ENCODE results near the gene ATP6AP1.

Gene ATP6AP1

DNA sequence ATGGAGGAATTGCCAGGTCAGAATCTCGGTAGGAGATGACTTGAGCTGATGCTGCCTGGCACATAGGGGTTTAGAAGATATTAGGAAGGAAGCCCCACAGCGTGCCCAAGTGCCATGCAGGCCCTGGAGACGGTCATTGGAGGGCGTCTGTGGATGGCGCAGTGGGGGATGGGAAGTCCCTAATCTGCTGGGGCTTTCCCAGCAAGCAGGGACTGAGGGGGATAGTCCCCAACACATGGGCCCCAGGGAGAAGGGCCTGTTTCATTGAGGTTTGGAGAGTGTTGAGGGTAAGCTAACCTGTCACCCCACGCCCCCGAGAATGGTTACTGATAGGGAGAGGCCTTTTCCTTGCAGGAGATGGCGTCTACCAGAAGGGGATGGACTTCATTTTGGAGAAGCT lies 9.3 kb upstream of the ATP6AP1 start:
- POLR2A ChIA-PET (ENCODE audit: low non-redundant PET): no interaction called here
- CTCF ChIA-PET: no interaction called here
- TF ChIP-seq, protein P1, sequence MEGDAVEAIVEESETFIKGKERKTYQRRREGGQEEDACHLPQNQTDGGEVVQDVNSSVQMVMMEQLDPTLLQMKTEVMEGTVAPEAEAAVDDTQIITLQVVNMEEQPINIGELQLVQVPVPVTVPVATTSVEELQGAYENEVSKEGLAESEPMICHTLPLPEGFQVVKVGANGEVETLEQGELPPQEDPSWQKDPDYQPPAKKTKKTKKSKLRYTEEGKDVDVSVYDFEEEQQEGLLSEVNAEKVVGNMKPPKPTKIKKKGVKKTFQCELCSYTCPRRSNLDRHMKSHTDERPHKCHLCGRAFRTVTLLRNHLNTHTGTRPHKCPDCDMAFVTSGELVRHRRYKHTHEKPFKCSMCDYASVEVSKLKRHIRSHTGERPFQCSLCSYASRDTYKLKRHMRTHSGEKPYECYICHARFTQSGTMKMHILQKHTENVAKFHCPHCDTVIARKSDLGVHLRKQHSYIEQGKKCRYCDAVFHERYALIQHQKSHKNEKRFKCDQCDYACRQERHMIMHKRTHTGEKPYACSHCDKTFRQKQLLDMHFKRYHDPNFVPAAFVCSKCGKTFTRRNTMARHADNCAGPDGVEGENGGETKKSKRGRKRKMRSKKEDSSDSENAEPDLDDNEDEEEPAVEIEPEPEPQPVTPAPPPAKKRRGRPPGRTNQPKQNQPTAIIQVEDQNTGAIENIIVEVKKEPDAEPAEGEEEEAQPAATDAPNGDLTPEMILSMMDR (conservative IDR thresholded peaks at IDR 0.05; ENCODE audit: low read depth): no peak
- DNase-seq (ENCODE audit: low spot score): no peak
- H3K27ac ChIP-seq: 0 out of 2 replicates have a peak overlapping the region, but pooled peaks have one; percentile 6

DNA sequence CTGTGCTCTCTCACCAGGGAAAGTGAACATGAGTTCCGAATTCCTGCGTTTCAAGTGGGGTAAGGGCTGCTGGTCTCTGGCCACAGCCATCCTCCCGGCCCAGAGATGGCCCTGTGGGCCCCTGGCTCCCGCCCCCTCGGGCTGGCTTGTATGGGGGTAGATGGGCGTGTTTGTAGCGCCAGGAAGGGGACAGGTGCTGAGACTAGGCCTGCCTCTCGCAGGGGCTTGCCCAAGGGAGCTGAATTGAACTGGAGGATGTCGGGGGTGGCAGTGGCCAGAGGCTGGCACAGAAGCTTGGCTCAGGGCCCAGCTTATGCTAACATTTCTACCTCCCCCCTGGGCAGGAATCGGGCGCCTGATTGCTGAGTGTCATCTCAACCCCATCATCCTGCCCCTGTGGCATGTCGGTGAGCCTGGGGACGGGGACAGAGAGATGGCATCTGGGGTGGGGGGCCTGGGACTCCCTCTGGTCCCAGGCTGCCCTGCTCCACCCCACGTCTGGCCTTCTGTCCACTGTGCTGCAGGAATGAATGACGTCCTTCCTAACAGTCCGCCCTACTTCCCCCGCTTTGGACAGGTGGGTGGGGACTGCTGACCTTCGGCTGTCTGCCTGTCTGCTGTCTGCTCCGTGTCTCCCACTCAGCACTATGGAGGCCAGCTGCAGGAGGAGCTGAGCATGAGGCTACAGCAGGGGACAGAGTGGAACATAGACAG lies 8.6 kb upstream of the ATP6AP1 start:
- POLR2A ChIA-PET (ENCODE audit: low non-redundant PET): no interaction called here
- TF ChIP-seq, protein P1 (conservative IDR thresholded peaks at IDR 0.05; ENCODE audit: low read depth): no peak
- CTCF ChIA-PET: interaction anchor here (1.2 kb wide), 1 partner anchor 16 kb away, joined by 3 read pairs; no protein-coding TSS in a partner anchor
- 0 out of 2 replicates have a peak overlapping the region, but pooled peaks have one; percentile 6 for H3K27ac ChIP-seq
- no peak for DNase-seq (ENCODE audit: low spot score)

DNA sequence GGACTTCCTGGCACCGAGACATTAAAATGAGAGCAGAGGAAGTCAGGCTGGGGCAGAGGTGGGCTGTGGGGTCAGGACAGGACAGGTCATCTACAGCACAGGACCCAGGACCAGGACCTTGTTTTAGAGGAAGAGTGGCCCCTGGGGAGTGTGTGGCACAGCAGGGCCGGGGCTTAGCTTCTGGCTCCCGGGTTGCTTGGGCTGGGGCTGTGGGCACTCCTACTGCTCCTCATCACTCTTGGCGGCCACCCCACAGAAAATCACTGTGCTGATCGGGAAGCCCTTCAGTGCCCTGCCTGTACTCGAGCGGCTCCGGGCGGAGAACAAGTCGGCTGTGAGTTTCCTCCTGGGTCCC lies 8.1 kb upstream of the ATP6AP1 start:
- H3K27ac ChIP-seq: no peak overlapping the region
- ChIA-PET CTCF (interaction anchor here (1.2 kb wide), 1 partner anchor 15 kb away, joined by 3 read pairs; no protein-coding TSS in a partner anchor), POLR2A (ENCODE audit: low non-redundant PET) (no interaction called here)
- no peak for DNase-seq (ENCODE audit: low spot score)
- TF ChIP-seq, protein P1 (conservative IDR thresholded peaks at IDR 0.05; ENCODE audit: low read depth): no peak

DNA sequence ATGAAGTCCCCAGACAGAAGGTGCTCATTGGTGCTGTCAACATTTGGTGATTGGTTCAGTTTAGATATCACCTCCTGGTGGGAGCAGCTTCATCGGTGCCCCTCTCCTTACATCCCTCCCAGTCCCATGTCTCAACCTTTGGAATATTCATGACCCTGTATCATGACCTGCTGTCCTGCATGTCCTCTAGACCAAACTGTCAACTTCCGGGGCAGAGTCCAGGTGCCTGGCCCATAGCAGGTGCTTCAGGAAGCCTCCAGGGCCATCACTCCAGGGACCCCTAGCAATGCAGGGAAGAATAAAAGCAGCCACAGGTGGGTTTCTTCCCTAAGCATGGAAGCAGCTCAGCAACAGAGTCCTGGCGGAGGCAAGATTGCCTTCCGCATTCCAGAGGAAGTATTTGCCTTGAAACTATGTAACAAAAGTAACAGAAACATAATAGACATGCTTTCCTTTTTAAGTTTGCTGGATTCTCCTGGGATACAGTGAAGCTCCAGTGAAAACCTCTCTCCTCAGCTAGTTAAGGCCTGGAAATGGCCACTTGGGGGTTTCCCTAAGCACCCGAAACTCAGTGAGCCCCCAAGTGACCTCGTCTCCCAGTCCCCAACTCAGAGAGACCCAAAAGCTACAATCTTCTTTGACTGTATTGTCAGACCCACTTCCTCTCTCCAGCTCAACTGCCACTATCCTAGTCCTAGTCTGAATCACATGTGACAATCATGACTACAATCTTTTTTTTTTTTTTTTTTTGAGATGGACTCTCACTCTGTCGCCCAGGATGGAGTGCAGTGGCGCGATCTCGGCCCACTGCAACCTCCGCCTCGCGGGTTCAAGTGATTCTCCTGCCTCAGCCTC lies 1.3 kb upstream of the ATP6AP1 start:
- ChIA-PET CTCF (interaction anchor here (0.5 kb wide), 1 partner anchor 30 kb away, joined by 3 read pairs; no protein-coding TSS in a partner anchor), POLR2A (ENCODE audit: low non-redundant PET) (no interaction called here)
- no peak overlapping the region for H3K27ac ChIP-seq
- TF ChIP-seq, protein P1 (conservative IDR thresholded peaks at IDR 0.05; ENCODE audit: low read depth): no peak
- DNase-seq (ENCODE audit: low spot score): no peak

DNA sequence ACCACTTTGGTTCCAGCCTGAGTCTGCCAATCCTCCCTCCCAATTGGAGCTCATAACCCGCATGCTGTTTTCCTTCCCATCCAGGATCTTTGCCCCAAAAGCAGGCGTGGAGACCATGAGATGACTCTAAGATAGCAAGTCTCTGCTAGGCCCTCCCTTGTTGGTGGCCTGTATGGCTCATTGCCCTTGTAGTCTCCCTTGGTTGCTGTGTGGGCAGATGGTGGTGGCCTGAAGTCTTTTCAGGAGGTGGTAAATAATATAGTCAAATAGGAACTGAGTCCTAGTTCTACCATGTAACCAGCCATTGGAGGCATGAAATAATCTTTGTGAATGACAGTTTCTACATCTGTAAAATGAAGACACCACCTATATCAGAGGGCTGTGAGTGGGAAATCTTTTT lies 1.2 kb downstream of the ATP6AP1 start:
- no peak overlapping the region for H3K27ac ChIP-seq
- TF ChIP-seq, protein P1 (conservative IDR thresholded peaks at IDR 0.05; ENCODE audit: low read depth): no peak
- no peak for DNase-seq (ENCODE audit: low spot score)
- ChIA-PET CTCF (no interaction called here), POLR2A (ENCODE audit: low non-redundant PET) (no interaction called here)

DNA sequence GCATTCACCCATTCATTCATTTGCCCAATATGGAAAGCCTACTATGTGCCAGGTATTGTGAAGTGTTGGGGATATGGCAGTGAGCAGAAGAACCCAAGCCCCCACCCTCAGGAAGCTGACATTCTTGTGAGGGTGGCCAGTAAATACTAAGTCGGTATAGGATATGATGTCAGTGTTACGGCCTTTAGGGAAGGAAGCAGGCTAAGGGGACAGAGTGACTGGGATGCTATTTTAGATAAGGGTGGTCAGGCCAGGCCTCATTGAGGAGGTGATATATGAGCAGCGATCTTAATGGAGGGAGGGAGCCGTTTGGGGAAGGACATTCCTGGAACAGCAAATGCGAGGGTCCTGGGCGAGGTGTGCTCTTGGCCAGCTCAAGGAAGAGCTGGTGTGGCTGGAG lies 2.0 kb downstream of the ATP6AP1 start:
- peak overlapping the region; percentile 22 for H3K27ac ChIP-seq
- no peak for DNase-seq (ENCODE audit: low spot score)
- ChIA-PET CTCF (no interaction called here), POLR2A (ENCODE audit: low non-redundant PET) (interaction anchor here (1.4 kb wide), 1 partner anchor 32 kb away, joined by 4 read pairs; the partner anchor contains the start of gene RPL10)
- TF ChIP-seq, protein P1 (conservative IDR thresholded peaks at IDR 0.05; ENCODE audit: low read depth): no peak
